Dermis blood vessel endothelial cell (primary cell): ENCODE measurements around the gene JPH4. TPM values are rescaled to one million over a fixed set of nuclear protein-coding genes. Genes with fewer than 3 reads are reported as not detected.
"Not testable (repeated sequence)": the region's sequence is repeated elsewhere in the genome, so short reads cannot be mapped to it uniquely, and the experiment has no call there.

ENCODE experiments used
- DNase-seq: peaks from one replicate; pipeline ENCODE4 v3.0.0; 2010
- total RNA-seq: library from RNA; depleted of rRNA; stranded (reverse); fragments of >200 nt; gene quantifications from 2 replicates; pipeline ENCODE4 v1.2.3, GENCODE V29; 2014

The JPH4 gene
- total RNA-seq, 1 donor from 2014 or later = not detected

- DNase-seq = no peak
Observed at GRCh38 chr14:23544511-23545447, 33.8 kb downstream of the JPH4 start.

GRCh38 chr14:23543403-23543802 lies 35.2 kb downstream of the JPH4 start:
- DNase-seq = no peak

- DNase-seq = no peak
Observed at GRCh38 chr14:23542261-23542660, 36.3 kb downstream of the JPH4 start.

- DNase-seq = no peak
Observed at GRCh38 chr14:23540141-23540469, 38.5 kb downstream of the JPH4 start.

- peak; percentile 69 for DNase-seq
Observed at GRCh38 chr14:23539248-23540140, 39.1 kb downstream of the JPH4 start.

- DNase-seq = no peak
Observed at GRCh38 chr14:23538785-23539184, 39.8 kb downstream of the JPH4 start.

- no peak for DNase-seq
Observed at GRCh38 chr14:23538050-23538718, 40.4 kb downstream of the JPH4 start.

- peak; percentile 58 for DNase-seq
Observed at GRCh38 chr14:23537351-23538049, 41.1 kb downstream of the JPH4 start.

- not testable (repeated sequence) for DNase-seq
Observed at GRCh38 chr14:23536906-23537305, 41.7 kb downstream of the JPH4 start.

- DNase-seq = no peak
Observed at GRCh38 chr14:23536494-23536893, 42.1 kb downstream of the JPH4 start.

GRCh38 chr14:23535943-23536342 lies 42.6 kb downstream of the JPH4 start:
- no peak for DNase-seq

- DNase-seq = no peak
Observed at GRCh38 chr14:23533652-23534435, 44.7 kb downstream of the JPH4 start.

GRCh38 chr14:23532658-23533057 lies 45.9 kb downstream of the JPH4 start:
- DNase-seq = no peak

- DNase-seq = no peak
Observed at GRCh38 chr14:23531391-23531790, 47.2 kb downstream of the JPH4 start.

- peak; percentile 10 for DNase-seq
Observed at GRCh38 chr14:23530375-23531055, 48.1 kb downstream of the JPH4 start.

GRCh38 chr14:23529016-23529415 lies 49.6 kb downstream of the JPH4 start:
- DNase-seq = no peak

- no peak for DNase-seq
Observed at GRCh38 chr14:23528555-23528954, 50.0 kb downstream of the JPH4 start.

GRCh38 chr14:23525611-23526010 lies 53.0 kb downstream of the JPH4 start:
- no peak for DNase-seq

GRCh38 chr14:23524954-23525353 lies 53.6 kb downstream of the JPH4 start:
- no peak for DNase-seq

- no peak for DNase-seq
Observed at GRCh38 chr14:23523229-23524016, 55.2 kb downstream of the JPH4 start.
